Keratinocyte (primary cell): ENCODE data around the gene NFATC4.

Experiments used
- EZH2 ChIP-seq: IDR thresholded peaks from one replicate; pipeline ENCODE4 v1.6.1; 2012; ENCODE audit warnings: inconsistent platforms, mild to moderate bottlenecking, low read length, moderate library complexity
- TF ChIP-seq, protein P1 (sequence below), 3 experiments: IDR thresholded peaks in 1 of 3; conservative IDR thresholded peaks in 1 of 3; optimal IDR thresholded peaks in 1 of 3; 2 replicates in 2 of 3; 3 replicates in 1 of 3; pipeline versions ENCODE3 to v1.5.1; 2011; ENCODE audit warnings: low read length in 3 of 3, mild to moderate bottlenecking in 3 of 3, moderate library complexity in 2 of 3, control low read depth in 1 of 3, inconsistent platforms in 1 of 3; ENCODE audit not compliant: insufficient read depth in 2 of 3; ENCODE audit errors: extremely low read depth in 1 of 3

DNA sequence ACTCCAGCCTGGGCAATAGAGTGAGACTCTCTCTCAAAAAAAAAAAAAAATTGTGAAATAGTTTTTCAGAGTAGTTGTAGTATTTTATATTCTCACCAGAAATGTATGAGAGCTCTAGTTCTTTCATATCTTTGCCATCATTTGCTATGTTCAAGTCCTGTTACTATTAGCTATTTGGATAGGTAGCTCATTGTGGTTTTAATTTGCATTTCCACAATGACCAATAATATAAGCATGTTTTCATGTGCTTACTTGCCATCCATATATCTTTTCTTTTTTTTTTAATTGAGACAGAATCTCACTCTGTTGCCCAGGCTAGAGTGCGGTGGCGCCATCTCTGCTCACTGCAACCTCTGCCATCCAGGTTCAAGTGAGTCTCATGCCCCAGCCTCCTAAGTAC, 19.8 kb upstream of the NFATC4 start:
- no peak for TF ChIP-seq EZH2
- TF ChIP-seq, protein P1, sequence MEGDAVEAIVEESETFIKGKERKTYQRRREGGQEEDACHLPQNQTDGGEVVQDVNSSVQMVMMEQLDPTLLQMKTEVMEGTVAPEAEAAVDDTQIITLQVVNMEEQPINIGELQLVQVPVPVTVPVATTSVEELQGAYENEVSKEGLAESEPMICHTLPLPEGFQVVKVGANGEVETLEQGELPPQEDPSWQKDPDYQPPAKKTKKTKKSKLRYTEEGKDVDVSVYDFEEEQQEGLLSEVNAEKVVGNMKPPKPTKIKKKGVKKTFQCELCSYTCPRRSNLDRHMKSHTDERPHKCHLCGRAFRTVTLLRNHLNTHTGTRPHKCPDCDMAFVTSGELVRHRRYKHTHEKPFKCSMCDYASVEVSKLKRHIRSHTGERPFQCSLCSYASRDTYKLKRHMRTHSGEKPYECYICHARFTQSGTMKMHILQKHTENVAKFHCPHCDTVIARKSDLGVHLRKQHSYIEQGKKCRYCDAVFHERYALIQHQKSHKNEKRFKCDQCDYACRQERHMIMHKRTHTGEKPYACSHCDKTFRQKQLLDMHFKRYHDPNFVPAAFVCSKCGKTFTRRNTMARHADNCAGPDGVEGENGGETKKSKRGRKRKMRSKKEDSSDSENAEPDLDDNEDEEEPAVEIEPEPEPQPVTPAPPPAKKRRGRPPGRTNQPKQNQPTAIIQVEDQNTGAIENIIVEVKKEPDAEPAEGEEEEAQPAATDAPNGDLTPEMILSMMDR (optimal IDR thresholded peaks at IDR 0.05 in 1 of 3, IDR thresholded peaks at IDR 0.05 in 1 of 3, conservative IDR thresholded peaks at IDR 0.05 in 1 of 3; ENCODE audit: extremely low read depth in 1 of 3, insufficient read depth in 2 of 3, low read length in 3 of 3) = no peak
